Panc1 (cell line): ENCODE results near the gene LAMC2.

Source experiments
- CTCF ChIP-seq: fragments of 450-650 bp; IDR thresholded peaks from 2 replicates; pipeline ENCODE4 v1.5.1; 2017; ENCODE audit warnings: mild to moderate bottlenecking
- POLR2AphosphoS5 ChIP-seq: IDR thresholded peaks from 2 replicates; pipeline ENCODE4 v1.6.1; 2012; ENCODE audit warnings: mild to moderate bottlenecking, low read depth, low read length, moderate library complexity
- REST ChIP-seq, 2 experiments: IDR thresholded peaks; 2 replicates each; pipeline ENCODE4 v1.6.1; 2011 to 2012; ENCODE audit warnings: low read depth in 2 of 2, control low read depth in 1 of 2, low read length in 1 of 2, mild to moderate bottlenecking in 1 of 2, moderate library complexity in 1 of 2; ENCODE audit not compliant: insufficient read depth in 1 of 2
- SIN3A ChIP-seq: IDR thresholded peaks from 2 replicates; pipeline ENCODE4 v1.6.1; 2012; ENCODE audit warnings: low read depth, mild to moderate bottlenecking, low read length, moderate library complexity, borderline replicate concordance; ENCODE audit not compliant: insufficient read depth
- TCF7L2 ChIP-seq: IDR thresholded peaks from 2 replicates; pipeline ENCODE4 v1.6.1; 2011; ENCODE audit warnings: mild to moderate bottlenecking, low read depth, low read length, inconsistent platforms

GRCh38 chr1:183164340-183164739 is 21.7 kb upstream of the LAMC2 start:
- no peak for TF ChIP-seq CTCF
- no peak for TF ChIP-seq REST (IDR thresholded peaks at IDR 0.05; ENCODE audit: insufficient read depth in 1 of 2, low read depth in 2 of 2, low read length in 1 of 2)
- TF ChIP-seq POLR2AphosphoS5 = no peak
- no peak for TF ChIP-seq TCF7L2
- TF ChIP-seq SIN3A = no peak
